ENCODE results near the gene ATG16L1.

The ATG16L1 gene

GRCh38 chr2:233251306-233252116, at the start of gene ATG16L1:
Gene ATG16L1, plus strand, starts transcription at chr2:233251673. Its CDS starts 155 bp downstream, at chr2:233251828.
- DNase-seq = peak; percentile 96

DNA sequence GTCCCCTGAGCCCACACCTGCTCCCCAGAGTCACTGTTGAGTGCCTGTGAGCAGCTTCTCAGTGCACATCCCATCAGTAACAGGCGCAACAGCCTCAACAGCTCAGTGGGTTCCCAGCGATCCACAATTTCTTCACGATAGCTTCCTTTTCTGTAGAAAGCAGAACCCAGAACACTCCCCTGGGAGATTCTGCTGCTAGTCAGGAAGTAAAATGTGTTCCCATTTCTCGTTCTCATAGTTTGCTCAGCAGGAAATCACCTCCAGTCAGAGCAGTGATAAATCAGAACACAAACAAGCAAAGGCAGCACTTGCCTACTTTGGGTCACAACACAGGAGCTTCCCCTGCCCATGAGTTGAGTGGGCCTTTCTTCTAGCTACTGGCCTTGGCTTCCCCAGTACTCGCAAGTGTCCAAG, 48.9 kb upstream of the ATG16L1 start:
- no peak for DNase-seq

DNA sequence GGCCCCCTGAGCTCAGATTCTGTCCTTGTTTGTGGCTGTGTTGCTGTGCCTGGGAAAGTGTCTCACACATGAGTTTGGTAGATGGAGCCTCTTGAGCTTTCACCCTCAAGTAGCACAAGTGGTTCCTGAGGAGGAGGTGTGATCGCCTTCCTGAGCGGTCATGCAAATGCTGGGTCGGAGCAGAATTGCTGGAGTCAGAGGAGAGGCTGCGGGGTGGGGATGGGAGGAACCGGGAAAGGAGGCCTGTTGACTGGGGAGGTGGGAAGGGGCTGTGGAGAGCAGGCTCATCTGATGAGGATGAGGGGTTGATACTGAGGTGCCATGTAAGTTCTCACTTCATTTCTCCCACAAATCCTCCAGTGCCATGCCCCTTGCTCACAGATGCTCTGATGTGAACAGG, 48.4 kb upstream of the ATG16L1 start:
- DNase-seq = no peak

GRCh38 chr2:233204286-233204936, 47.1 kb upstream of the ATG16L1 start:
- no peak for DNase-seq

- DNase-seq = no peak
Measured at GRCh38 chr2:233208382-233209116, 42.9 kb upstream of the ATG16L1 start.

GRCh38 chr2:233209117-233209532, 42.3 kb upstream of the ATG16L1 start:
- DNase-seq = no peak

DNA sequence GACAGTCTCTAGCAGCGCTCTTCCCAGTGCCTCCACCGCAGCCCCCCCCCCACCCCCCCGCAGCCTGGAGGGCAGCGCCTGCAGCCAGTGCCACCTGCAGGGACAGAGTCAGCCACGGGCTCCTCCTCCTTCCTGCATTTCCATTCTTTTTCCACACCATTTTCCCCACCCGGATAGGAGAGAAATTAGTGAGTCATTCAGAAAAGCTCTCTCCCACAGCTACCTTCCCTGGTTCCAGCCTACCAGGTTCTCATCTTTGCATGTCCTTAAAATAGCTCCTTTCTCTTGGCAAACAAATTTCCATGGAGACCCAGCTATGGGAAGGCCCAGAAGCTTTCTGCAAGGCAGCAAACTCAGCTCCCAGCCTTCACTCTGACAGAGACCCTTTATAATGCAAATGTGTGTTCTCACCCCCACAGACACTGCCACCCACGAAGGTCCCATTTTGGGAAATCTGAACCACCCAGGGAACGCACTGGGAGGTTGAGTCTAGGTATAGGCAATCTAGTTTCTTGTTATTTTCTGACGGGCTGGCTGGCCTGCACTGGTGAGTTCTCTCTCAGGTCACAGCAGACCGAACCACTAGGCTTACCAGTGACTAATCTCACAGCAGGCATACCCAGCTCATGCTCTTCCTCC, 41.8 kb upstream of the ATG16L1 start:
- no peak for DNase-seq

DNA sequence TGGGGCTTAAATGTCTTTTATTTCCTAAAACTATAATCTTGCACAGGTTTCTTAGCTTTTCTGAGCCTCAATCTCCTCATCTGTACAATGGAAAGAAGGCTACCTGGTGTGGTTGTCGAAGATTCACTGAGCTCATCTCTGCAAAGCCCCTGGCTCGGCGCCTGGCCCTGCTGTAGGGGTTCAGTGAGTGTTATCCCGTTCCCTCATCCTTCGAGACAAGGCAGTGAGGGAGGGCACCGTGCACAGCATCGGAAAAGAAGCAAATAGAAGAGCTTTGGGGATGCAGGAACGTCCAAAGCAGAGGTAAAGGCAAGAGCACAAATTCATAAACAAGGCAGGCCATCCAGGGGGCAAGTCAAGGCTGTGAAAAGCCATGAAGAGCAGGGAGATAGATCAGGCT, 41.2 kb upstream of the ATG16L1 start:
- no peak for DNase-seq

GRCh38 chr2:233210843-233211547, 40.5 kb upstream of the ATG16L1 start:
- no peak for DNase-seq

GRCh38 chr2:233211548-233211895, 40.0 kb upstream of the ATG16L1 start:
- no peak for DNase-seq

DNA sequence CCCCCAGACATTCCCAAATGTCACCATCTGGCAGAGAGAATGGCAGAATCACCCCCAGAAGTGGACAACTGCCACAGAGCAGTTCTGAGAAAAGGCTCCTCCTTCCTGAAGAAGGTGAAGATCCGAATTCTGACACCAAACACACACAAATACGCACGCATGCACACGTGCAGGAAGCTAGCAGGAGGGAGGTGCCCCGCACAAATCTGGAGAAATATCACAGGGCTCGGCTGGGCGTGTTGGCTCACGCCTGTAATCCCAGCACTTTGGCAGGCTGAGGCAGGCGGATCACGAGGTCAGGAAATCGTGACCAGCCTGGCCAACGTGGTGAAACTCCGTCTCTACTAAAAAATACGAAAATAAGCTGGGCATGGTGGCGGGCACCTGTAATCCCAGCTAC, 38.5 kb upstream of the ATG16L1 start:
- DNase-seq = no peak

DNA sequence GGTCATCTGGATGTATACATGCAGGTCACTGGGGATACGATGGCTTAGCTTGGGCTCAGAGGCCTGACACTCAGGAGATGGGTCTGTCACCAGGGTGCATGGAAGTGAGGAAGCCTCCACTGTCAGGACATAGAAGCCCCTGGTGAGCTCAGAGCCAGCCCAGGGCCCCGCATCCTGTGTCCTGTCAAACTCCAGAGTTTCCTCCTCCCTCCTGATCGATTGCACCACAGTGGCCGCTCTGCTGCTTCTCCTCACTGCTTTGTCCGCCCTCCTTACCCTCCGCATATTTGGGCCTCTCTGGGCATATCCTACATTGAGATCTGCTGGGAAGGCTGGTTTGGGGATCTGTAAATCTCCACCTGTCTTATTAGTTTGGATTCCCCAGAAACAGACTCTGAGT, 37.5 kb upstream of the ATG16L1 start:
- DNase-seq = no peak

DNA sequence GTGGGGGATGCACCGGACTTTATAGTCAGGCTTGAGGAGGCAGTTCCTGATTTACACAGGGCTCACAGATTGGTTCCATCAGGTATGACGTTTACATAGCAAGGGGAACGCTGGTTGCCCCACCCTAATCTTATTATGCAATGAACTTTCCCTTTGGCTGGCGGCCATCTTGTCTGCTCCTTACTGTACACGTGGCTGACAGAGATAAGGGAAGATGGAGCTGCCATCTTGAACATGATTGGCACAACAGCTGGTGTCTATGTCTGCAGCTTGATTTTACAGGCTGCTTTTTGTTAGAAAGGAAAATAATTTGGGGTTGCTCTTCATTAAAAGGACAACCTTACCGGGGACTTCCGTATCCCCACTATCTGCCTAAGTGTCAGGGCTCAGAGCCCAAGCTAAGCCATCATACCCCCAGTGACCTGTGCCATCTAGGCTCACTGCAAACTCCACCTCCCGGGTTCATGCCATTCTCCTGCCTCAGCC, 33.5 kb upstream of the ATG16L1 start:
- no peak for DNase-seq

GRCh38 chr2:233218836-233219235, 32.6 kb upstream of the ATG16L1 start:
- DNase-seq = no peak

DNA sequence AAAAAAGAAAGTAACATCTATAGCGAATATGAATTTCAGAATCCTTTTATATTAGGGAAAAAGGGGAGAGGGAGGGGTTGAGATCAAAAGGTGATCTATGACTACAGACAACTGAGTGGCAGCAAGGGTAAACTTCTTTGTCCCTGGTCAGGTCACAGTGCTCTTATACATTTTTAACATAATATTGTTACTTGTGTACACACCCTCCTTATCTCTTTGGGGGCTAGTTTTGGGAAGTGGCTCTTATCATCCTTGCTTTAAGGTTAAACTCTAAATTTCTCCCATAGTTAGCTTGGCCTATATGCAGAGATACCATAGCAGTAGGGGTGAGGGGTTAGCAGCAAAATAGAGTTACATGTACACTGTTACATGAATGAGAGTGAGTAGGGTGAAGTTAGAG, 31.6 kb upstream of the ATG16L1 start:
- no peak for DNase-seq

DNA sequence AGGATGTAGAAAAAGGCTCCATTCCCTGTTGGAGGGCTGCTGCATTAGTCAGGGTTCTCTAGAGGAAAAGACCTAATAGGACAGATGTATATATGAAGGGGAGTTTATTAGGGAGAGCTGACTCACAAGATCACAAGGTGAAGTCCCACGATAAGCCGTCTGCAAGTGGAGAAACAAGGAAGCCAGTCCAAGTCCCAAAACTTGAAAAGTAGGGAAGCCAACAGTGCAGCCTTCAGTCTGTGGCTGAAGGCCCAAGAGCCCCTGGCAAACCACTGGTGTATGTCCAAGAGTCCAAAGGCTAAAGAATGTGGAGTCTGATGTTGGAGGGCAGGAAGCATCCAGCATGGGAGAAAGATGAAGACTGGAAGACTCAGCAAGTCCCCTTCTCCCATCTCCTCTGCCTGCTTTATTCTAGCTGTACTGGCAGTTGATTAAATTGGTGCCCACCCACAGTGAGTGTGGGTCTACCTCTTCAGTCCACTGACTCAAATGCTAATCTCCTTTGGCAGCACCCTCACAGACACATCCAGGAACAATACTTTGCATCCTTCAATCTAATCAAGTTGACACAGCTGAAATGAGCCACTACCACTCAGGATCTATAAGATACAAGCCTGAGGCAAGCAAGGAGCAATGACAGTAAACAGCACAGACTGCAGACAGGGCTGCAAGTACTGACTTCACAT, 30.0 kb upstream of the ATG16L1 start:
- DNase-seq = no peak

DNA sequence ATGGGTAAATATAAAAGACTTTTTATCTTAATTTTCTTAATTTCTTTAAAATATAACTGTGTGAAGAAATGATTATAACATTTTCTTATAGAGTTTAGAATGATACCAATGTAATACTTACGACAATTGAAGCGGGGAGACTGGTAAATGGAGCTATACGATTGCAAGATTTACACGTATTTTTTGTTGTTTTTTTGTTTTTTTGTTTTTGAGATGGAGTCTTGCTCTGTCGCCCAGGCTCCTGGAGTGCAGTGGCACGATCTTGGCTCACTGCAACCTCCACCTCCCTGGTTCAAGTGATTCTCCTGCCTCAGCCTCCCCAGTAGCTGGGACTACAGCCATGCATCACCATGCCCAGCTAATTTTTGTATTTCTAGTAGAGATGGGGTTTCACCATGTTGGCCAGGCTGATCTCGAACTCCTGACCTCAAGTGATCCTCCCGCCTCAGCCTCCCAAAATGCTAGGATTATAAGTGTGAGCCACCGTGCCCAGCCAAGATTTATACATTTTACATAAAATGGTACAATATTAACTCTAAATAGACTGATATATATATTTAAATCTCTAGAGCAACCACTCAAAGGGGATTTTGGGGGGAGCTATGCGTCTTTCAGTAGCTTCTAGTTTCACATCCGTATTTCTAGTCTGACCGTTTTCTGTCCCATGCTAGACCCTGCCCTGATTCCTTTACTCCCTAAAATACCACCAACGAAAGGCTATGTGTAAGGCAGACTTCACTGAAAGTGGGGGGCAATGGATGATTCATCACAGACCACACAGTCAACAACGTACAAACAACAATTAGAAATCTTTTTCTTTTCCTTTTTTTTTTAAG, 28.2 kb upstream of the ATG16L1 start:
- no peak for DNase-seq

GRCh38 chr2:233225230-233226068, 26.0 kb upstream of the ATG16L1 start:
- no peak for DNase-seq

DNA sequence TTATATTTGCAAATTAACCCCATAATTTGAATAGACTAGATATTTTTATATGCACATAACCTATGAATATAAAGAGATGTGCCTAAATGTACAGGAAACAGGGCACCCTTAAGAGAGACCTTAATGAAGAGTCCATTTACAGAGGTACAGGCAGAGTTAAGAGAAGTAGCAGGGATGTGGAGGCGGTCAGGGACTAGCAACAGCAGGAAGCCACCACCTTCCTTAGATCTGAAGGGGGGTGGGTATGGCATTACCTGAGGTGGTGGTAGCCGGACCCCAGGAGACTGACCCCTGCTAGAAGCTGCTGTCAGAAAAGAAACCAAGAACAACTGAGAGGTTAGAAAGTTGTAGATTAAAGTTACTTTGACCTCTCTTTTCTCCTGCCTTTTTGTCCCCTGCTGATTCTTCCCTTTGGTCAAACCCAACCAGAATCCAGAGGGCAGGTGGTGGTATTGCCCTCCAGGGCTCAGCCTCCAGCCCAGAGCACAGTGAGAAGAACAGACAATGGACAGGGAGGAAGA, 24.9 kb upstream of the ATG16L1 start:
- no peak for DNase-seq

Data from NCI-H1048 (cell line).